Liver (tissue), 9 donors: Measurements from ENCODE around the gene MED29. TPM values are rescaled to one million over a fixed set of nuclear protein-coding genes. Genes with fewer than 3 reads are reported as not detected.
"Not testable (repeated sequence)": the region's sequence is repeated elsewhere in the genome, so short reads cannot be mapped to it uniquely, and the experiment has no call there.

Experiments
- DNase-seq: peaks from one replicate; pipeline ENCODE4 v3.0.0-alpha.2; 2017; ENCODE audit warnings: low spot score
- H3K27ac ChIP-seq, 2 donors: one replicate each; pipeline ENCODE4 v1.7.0; 2013; ENCODE audit warnings: inconsistent platforms in 2 of 2, low read length in 2 of 2, control low read depth in 1 of 2, low read depth in 1 of 2, mild to moderate bottlenecking in 1 of 2
- H3K27me3 ChIP-seq, 4 donors: one replicate each; pipeline versions ENCODE4 v1.6.1 to v1.7.0; 2013; ENCODE audit warnings: low read length in 3 of 4, inconsistent platforms in 1 of 4, mild to moderate bottlenecking in 1 of 4, moderate library complexity in 1 of 4; ENCODE audit not compliant: control insufficient read depth in 4 of 4, insufficient read depth in 4 of 4
- H3K36me3 ChIP-seq, 4 donors: one replicate each; pipeline versions ENCODE4 v1.6.1 to v1.7.0; 2013; ENCODE audit warnings: low read length in 3 of 4, mild to moderate bottlenecking in 3 of 4, low read depth in 1 of 4, moderate library complexity in 1 of 4; ENCODE audit not compliant: control insufficient read depth in 4 of 4, insufficient read depth in 3 of 4
- H3K4me1 ChIP-seq, 4 donors: one replicate each; pipeline versions ENCODE4 v1.6.1 to v1.7.0; 2013; ENCODE audit warnings: low read length in 3 of 4, mild to moderate bottlenecking in 3 of 4, moderate library complexity in 1 of 4; ENCODE audit not compliant: control insufficient read depth in 4 of 4, insufficient read depth in 4 of 4
- H3K4me3 ChIP-seq, 3 donors: one replicate each; pipeline versions ENCODE4 v1.6.1 to v1.7.0; 2013; ENCODE audit warnings: low read length in 3 of 3, control low read depth in 1 of 3, low read depth in 1 of 3, mild to moderate bottlenecking in 1 of 3
- H3K9ac ChIP-seq, 2 donors: one replicate each; pipeline ENCODE4 v1.7.0; 2013; ENCODE audit warnings: low read length in 2 of 2, mild to moderate bottlenecking in 2 of 2, moderate library complexity in 2 of 2, control low read depth in 1 of 2, low read depth in 1 of 2
- H3K9me3 ChIP-seq, 4 donors: one replicate each; pipeline versions ENCODE4 v1.6.1 to v1.7.0; 2013; ENCODE audit warnings: low read length in 3 of 4; ENCODE audit not compliant: control insufficient read depth in 4 of 4
- EGR1 ChIP-seq, 2 donors: IDR thresholded peaks; 2 replicates each; pipeline ENCODE4 v1.6.1; 2016 to 2018; ENCODE audit warnings: antibody characterized with exemption in 2 of 2, low read depth in 2 of 2
- FOXA1 ChIP-seq: IDR thresholded peaks from 2 replicates; pipeline ENCODE4 v1.6.1; 2016; ENCODE audit warnings: antibody characterized with exemption
- FOXA2 ChIP-seq: IDR thresholded peaks from 2 replicates; pipeline ENCODE4 v1.6.1; 2016; ENCODE audit warnings: antibody characterized with exemption
- GABPA ChIP-seq, 2 donors: IDR thresholded peaks in 1 of 2; conservative IDR thresholded peaks in 1 of 2; 2 replicates each; pipeline ENCODE4 v1.6.1; 2016; ENCODE audit warnings: antibody characterized with exemption in 2 of 2, mild to moderate bottlenecking in 1 of 2, moderate library complexity in 1 of 2
- HNF4A ChIP-seq, 2 donors: conservative IDR thresholded peaks; 2 replicates each; pipeline ENCODE4 v1.6.1; 2016; ENCODE audit warnings: antibody characterized with exemption in 2 of 2, mild to moderate bottlenecking in 2 of 2
- HNF4G ChIP-seq: IDR thresholded peaks from 2 replicates; pipeline ENCODE4 v1.6.1; 2016; ENCODE audit warnings: antibody characterized with exemption
- JUND ChIP-seq, 2 donors: IDR thresholded peaks; 2 replicates each; pipeline ENCODE4 v1.6.1; 2016; ENCODE audit warnings: antibody characterized with exemption in 2 of 2
- MAX ChIP-seq: IDR thresholded peaks from 2 replicates; pipeline ENCODE4 v1.6.1; 2016; ENCODE audit warnings: antibody characterized with exemption
- NR2F2 ChIP-seq: IDR thresholded peaks from 2 replicates; pipeline ENCODE4 v1.6.1; 2016; ENCODE audit warnings: antibody characterized with exemption
- RAD21 ChIP-seq, 2 donors: IDR thresholded peaks; 2 replicates each; pipeline ENCODE4 v1.6.1; 2016; ENCODE audit warnings: antibody characterized with exemption in 2 of 2, mild to moderate bottlenecking in 2 of 2
- RXRA ChIP-seq, 2 donors: IDR thresholded peaks; 2 replicates each; pipeline ENCODE4 v1.6.1; 2017 to 2018; ENCODE audit warnings: antibody characterized with exemption in 2 of 2, mild to moderate bottlenecking in 1 of 2
- SP1 ChIP-seq: IDR thresholded peaks from 2 replicates; pipeline ENCODE4 v1.6.1; 2018; ENCODE audit warnings: antibody characterized with exemption, mild to moderate bottlenecking
- TAF1 ChIP-seq: conservative IDR thresholded peaks from 2 replicates; pipeline ENCODE4 v1.6.1; 2016; ENCODE audit warnings: antibody characterized with exemption, mild to moderate bottlenecking
- YY1 ChIP-seq: IDR thresholded peaks from 2 replicates; pipeline ENCODE4 v1.6.1; 2016; ENCODE audit warnings: antibody characterized with exemption, mild to moderate bottlenecking
- ZBTB33 ChIP-seq: IDR thresholded peaks from 2 replicates; pipeline ENCODE4 v1.6.1; 2016; ENCODE audit warnings: antibody characterized with exemption
- WGBS: extraction: QIAGEN DNeasy Blood & Tissue Kit; methylation state at CpG from one replicate; pipeline ENCODE4 v1.1.7; 2013; 5-methylcytosine and 5-hydroxymethylcytosine counted together
- polyA plus RNA-seq, 2 donors: library from polyadenylated mRNA; stranded (reverse) in 1 of 2; unstranded in 1 of 2; fragments of 200-250 nt in 1 of 2; fragments of >200 nt in 1 of 2; fragmentation: Nextera tagmentation in 1 of 2; extraction: Ambion mirVana in 1 of 2; gene quantifications; one replicate each; pipeline versions ENCODE4 v1.2.1 to v1.2.3, GENCODE V29; 2013 to 2015
- total RNA-seq, 2 donors: library from RNA; depleted of rRNA; stranded (reverse); fragments of >200 nt; gene quantifications; one replicate each; pipeline ENCODE4 v1.2.3, GENCODE V29; 2014
- TF ChIP-seq, protein P1 (sequence below): fragments of 150-350 bp; IDR thresholded peaks from 2 replicates; pipeline ENCODE4 v1.5.1; 2017; ENCODE audit warnings: improper control_type of control experiment, low read depth, low read length; ENCODE audit not compliant: missing input control
- TF ChIP-seq, protein P2 (sequence below): IDR thresholded peaks from 2 replicates; pipeline ENCODE4 v1.6.1; 2016; ENCODE audit warnings: antibody characterized with exemption, mild to moderate bottlenecking
- TF ChIP-seq, protein P3 (sequence below): IDR thresholded peaks from 2 replicates; pipeline ENCODE4 v1.6.1; 2016; ENCODE audit warnings: antibody characterized with exemption
- donor health status: healthy.
- donor health status: healthy.
- donor health status: healthy.
- donor health status: healthy.
- donor health status: healthy.

Gene MED29
- total and polyA plus RNA-seq, 4 donors, result 11.0 to 24.2 (median 17.4) TPM

DNA sequence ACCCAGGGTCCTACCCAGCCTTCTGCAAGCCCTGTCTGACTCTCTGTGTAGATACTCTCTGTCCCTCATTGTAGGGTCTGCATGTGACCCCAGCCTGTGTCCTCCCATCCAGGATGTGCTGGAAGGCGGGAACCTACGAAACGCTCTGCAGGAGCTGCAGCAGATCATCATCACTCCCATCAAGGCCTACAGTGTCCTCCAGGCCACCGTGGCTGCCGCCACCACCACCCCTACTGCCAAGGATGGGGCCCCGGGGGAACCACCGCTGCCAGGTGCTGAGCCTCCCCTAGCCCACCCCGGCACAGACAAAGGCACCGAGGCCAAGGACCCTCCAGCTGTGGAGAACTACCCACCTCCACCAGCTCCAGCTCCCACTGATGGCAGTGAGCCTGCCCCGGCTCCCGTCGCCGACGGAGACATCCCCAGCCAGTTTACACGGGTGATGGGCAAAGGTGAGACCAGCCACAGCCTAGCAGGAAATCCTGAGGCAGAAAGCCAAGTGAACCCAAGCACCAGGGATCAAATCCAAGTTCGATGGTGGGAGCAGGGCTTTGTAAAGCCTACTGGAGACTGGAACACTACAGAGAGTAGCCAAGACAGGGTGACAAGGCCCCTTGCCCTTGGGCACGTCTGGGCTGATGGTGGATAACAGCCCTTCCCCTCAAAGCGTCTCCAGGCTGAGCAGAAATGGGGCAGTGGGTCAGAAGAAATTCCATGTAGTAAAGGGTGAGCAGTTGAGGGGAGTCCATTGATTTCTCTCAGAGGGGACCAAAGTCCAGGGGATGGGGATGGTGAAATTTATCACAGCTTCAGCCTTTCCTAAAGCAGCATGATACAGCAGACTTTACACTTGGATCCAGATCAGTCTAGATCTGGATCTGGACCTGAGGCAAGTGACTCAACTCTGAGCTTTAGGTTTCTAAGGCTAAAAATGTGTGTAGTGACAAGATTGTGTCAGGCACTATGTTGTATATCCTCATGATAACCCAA, 13.5 kb upstream of the MED29 start:
- WGBS, result 34% methylated on average over 18 of the region's 18 CpGs
- DNase-seq, result peak; percentile 51
- H3K27ac ChIP-seq, result peak overlapping the region; percentile 78 to 83

GRCh38 chr19:39379366-39379765, 11.8 kb upstream of the MED29 start:
- H3K27me3 ChIP-seq, H3K4me3 ChIP-seq, H3K27ac ChIP-seq, H3K9ac ChIP-seq, H3K9me3 ChIP-seq, DNase-seq: not testable (repeated sequence)
- WGBS, result 97% methylated on average over 4 of the region's 4 CpGs
- Histone ChIP-seq H3K36me3 (peaks cover 14 to 54% (median 35%) of the 10 kb centered on the region in 4 donors), H3K4me1 (peaks cover 15 to 37% (median 35%) of the 10 kb centered on the region in 4 donors)

More for the DNA sequence above, 13.5 kb upstream of the MED29 start:
- Histone ChIP-seq H3K27me3 (no peaks in the 10 kb centered on the region), H3K36me3 (peaks cover 14 to 41% (median 27%) of the 10 kb centered on the region in 4 donors), H3K9me3 (no peaks in the 10 kb centered on the region), H3K4me1 (peaks cover 15 to 50% (median 47%) of the 10 kb centered on the region in 4 donors), H3K9ac (no peak overlapping the region), H3K4me3 (peak overlapping the region; percentile 8 to 26 (median 14))
- TF ChIP-seq FOXA1 (no peak), EGR1 (IDR thresholded peaks at IDR 0.05; ENCODE audit: low read depth in 2 of 2) (peak in 1 of 2 donors; percentile 68), HNF4G (peak; percentile 98), TAF1 (no peak), MAX (peak; percentile 74), YY1 (peak; percentile 88), SP1 (peak; percentile 97), ZBTB33 (peak; percentile 70), NR2F2 (peak; percentile 49), JUND (IDR thresholded peaks at IDR 0.05) (peak; percentile 67 to 89), RXRA (IDR thresholded peaks at IDR 0.05) (peak; percentile 90 to 91), GABPA (IDR thresholded peaks at IDR 0.05 in 1 of 2, conservative IDR thresholded peaks at IDR 0.05 in 1 of 2) (peak in 1 of 2 donors; percentile 46), HNF4A (conservative IDR thresholded peaks at IDR 0.05) (peak; percentile 96 to 99), FOXA2 (no peak), RAD21 (IDR thresholded peaks at IDR 0.05) (peak in 1 of 2 donors; percentile 30)
- TF ChIP-seq, protein P1, sequence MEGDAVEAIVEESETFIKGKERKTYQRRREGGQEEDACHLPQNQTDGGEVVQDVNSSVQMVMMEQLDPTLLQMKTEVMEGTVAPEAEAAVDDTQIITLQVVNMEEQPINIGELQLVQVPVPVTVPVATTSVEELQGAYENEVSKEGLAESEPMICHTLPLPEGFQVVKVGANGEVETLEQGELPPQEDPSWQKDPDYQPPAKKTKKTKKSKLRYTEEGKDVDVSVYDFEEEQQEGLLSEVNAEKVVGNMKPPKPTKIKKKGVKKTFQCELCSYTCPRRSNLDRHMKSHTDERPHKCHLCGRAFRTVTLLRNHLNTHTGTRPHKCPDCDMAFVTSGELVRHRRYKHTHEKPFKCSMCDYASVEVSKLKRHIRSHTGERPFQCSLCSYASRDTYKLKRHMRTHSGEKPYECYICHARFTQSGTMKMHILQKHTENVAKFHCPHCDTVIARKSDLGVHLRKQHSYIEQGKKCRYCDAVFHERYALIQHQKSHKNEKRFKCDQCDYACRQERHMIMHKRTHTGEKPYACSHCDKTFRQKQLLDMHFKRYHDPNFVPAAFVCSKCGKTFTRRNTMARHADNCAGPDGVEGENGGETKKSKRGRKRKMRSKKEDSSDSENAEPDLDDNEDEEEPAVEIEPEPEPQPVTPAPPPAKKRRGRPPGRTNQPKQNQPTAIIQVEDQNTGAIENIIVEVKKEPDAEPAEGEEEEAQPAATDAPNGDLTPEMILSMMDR, result no peak
- TF ChIP-seq, protein P2, sequence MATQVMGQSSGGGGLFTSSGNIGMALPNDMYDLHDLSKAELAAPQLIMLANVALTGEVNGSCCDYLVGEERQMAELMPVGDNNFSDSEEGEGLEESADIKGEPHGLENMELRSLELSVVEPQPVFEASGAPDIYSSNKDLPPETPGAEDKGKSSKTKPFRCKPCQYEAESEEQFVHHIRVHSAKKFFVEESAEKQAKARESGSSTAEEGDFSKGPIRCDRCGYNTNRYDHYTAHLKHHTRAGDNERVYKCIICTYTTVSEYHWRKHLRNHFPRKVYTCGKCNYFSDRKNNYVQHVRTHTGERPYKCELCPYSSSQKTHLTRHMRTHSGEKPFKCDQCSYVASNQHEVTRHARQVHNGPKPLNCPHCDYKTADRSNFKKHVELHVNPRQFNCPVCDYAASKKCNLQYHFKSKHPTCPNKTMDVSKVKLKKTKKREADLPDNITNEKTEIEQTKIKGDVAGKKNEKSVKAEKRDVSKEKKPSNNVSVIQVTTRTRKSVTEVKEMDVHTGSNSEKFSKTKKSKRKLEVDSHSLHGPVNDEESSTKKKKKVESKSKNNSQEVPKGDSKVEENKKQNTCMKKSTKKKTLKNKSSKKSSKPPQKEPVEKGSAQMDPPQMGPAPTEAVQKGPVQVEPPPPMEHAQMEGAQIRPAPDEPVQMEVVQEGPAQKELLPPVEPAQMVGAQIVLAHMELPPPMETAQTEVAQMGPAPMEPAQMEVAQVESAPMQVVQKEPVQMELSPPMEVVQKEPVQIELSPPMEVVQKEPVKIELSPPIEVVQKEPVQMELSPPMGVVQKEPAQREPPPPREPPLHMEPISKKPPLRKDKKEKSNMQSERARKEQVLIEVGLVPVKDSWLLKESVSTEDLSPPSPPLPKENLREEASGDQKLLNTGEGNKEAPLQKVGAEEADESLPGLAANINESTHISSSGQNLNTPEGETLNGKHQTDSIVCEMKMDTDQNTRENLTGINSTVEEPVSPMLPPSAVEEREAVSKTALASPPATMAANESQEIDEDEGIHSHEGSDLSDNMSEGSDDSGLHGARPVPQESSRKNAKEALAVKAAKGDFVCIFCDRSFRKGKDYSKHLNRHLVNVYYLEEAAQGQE, result no peak
- TF ChIP-seq, protein P3, sequence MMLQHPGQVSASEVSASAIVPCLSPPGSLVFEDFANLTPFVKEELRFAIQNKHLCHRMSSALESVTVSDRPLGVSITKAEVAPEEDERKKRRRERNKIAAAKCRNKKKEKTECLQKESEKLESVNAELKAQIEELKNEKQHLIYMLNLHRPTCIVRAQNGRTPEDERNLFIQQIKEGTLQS, result peak; percentile 82
